Esophagus muscularis mucosa (tissue), 4 donors: Measurements from ENCODE around the gene ELK4. TPM values are rescaled to one million over a fixed set of nuclear protein-coding genes. Genes with fewer than 3 reads are reported as not detected.
A peak's percentile ranks its signal among the peaks of the same experiment; 100 is the strongest.

ENCODE experiments used
- DNase-seq: peaks from one replicate; pipeline ENCODE4 v3.0.0-alpha.2; 2017; ENCODE audit errors: extremely low spot score
- H3K27ac ChIP-seq, 4 donors: fragments of 200-600 bp; sonication (generic); replicated peaks in 1 of 4; 1 replicate in 3 of 4; 2 replicates in 1 of 4; pipeline ENCODE4 v1.5.1; 2016 to 2019; ENCODE audit warnings: mild to moderate bottlenecking in 1 of 4
- H3K27me3 ChIP-seq, 4 donors: fragments of 200-600 bp; sonication (generic); one replicate each; pipeline versions ENCODE4 v1.5.1 to v1.6.0; 2016 to 2019
- H3K36me3 ChIP-seq, 4 donors: fragments of 200-600 bp; sonication (generic); one replicate each; pipeline ENCODE4 v1.5.1; 2016 to 2019
- H3K4me1 ChIP-seq, 4 donors: fragments of 200-600 bp; sonication (generic); one replicate each; pipeline ENCODE4 v1.5.1; 2016 to 2019
- H3K4me3 ChIP-seq, 4 donors: fragments of 200-600 bp; sonication (generic); 1 replicate in 2 of 4; 2 replicates in 2 of 4; pipeline ENCODE4 v1.5.1; 2016 to 2019; ENCODE audit warnings: mild to moderate bottlenecking in 4 of 4, moderate library complexity in 1 of 4
- H3K9me3 ChIP-seq, 4 donors: fragments of 200-600 bp; sonication (generic); 1 replicate in 3 of 4; 2 replicates in 1 of 4; pipeline ENCODE4 v1.5.1; 2016 to 2019
- CTCF ChIP-seq, 3 experiments: fragments of 200-600 bp in 2 of 3; fragments of 450-650 bp in 1 of 3; sonication (generic) in 2 of 3; IDR thresholded peaks; one replicate each; pipeline ENCODE4 v1.5.1; 2017 to 2019; ENCODE audit warnings: antibody characterized with exemption in 3 of 3, mild to moderate bottlenecking in 2 of 3, moderate library complexity in 1 of 3
- EP300 ChIP-seq: sonication (generic); formaldehyde crosslinking; IDR thresholded peaks from one replicate; pipeline ENCODE4 v1.6.1; 2017; ENCODE audit warnings: antibody characterized with exemption
- POLR2A ChIP-seq: fragments of 450-650 bp; IDR thresholded peaks from one replicate; pipeline ENCODE4 v1.6.1; 2017; ENCODE audit warnings: antibody characterized with exemption, moderate library complexity, mild to moderate bottlenecking, low read depth
- POLR2AphosphoS5 ChIP-seq, 2 donors: sonication (generic); formaldehyde crosslinking; IDR thresholded peaks; one replicate each; pipeline ENCODE4 v1.6.1; 2017; ENCODE audit warnings: antibody characterized with exemption in 2 of 2
- WGBS: methylation state at CpG from one replicate; pipeline ENCODE4 v1.1.5; 2018; 5-methylcytosine and 5-hydroxymethylcytosine counted together
- intact Hi-C: fragments of 100-400 bp; cut with DNase I; formaldehyde crosslinking; loops from one replicate; pipeline ENCODE4 v1.15.1; 2023
- total RNA-seq, 4 donors: library from RNA; depleted of rRNA; stranded (reverse); fragments of >200 nt; gene quantifications; one replicate each; pipeline versions ENCODE4 v1.1.0 to v1.2.1, GENCODE V29; 2016

ELK4 gene
- total RNA-seq, 4 donors from 2014 or later = 18.7 to 23.2 (median 20.5) TPM

DNA sequence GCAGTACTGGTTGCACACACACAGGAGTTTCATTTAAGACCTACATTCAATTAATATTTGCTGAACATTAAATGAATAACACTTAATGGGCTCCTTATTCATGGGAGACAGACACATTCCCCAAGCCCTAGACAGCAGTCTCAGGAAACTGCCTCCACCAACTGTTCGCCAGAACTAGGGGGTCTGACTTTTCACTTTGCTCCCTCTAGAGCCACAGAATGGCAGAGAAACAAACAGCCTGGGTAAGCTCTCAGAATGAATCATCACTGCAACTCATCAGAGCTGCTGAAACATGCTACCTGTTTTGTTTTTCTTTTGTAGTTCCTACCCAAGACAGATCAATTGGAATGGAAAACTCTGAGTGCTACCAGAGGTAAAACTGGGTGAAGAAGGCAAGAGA, 31.7 kb downstream of the ELK4 start:
- H3K9me3 ChIP-seq = no peaks in the 10 kb centered on the region
- intact Hi-C loops = no loop called here
- H3K4me1 ChIP-seq = peaks cover 28 to 33% (median 32%) of the 10 kb centered on the region in 4 donors
- peaks cover 0 to 27% (median 7%) of the 10 kb centered on the region in 4 donors for H3K36me3 ChIP-seq
- peak overlapping the region; percentile 61 to 65 (median 64) for H3K27ac ChIP-seq
- H3K4me3 ChIP-seq = no peak overlapping the region
- DNase-seq = peak; percentile 4
- TF ChIP-seq EP300 (no peak), CTCF (IDR thresholded peaks at IDR 0.05) (no peak), POLR2AphosphoS5 (IDR thresholded peaks at IDR 0.05) (no peak), POLR2A (no peak)
- 83% methylated on average over 1 of the region's 1 CpG for WGBS
- no peaks in the 10 kb centered on the region for H3K27me3 ChIP-seq

DNA sequence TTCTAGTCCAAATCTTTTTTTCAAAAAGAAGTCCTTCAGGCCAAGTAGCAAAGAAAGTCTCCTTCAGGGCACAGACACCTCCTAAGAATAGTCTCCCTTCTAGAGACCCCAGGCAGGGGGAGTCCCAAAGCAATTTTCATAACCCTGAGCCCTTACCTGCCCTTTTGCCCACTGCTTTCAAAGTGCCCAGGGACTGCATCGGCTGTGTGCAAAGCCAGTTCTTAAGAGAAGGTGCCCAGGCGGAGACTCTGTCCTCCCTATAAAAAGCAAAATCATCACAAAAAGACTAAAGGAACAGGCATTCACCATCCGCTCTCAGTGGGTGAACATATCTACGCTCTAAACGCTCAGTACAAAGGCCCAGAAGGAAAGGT, 32.2 kb downstream of the ELK4 start:
- H3K9me3 ChIP-seq = no peaks in the 10 kb centered on the region
- 78% methylated on average over 4 of the region's 5 CpGs for WGBS
- no peaks in the 10 kb centered on the region for H3K27me3 ChIP-seq
- H3K4me1 ChIP-seq = peaks cover 28 to 33% (median 32%) of the 10 kb centered on the region in 4 donors
- peak overlapping the region in 3 of 4 donors; percentile 13 to 29 (median 23) for H3K4me3 ChIP-seq
- TF ChIP-seq POLR2AphosphoS5 (IDR thresholded peaks at IDR 0.05) (no peak), CTCF (IDR thresholded peaks at IDR 0.05) (no peak), POLR2A (no peak)
- peaks cover 0 to 23% (median 5%) of the 10 kb centered on the region in 4 donors for H3K36me3 ChIP-seq
- peak overlapping the region; percentile 61 to 65 (median 64) for H3K27ac ChIP-seq
- no peak for DNase-seq
- intact Hi-C loops = no loop called here

DNA sequence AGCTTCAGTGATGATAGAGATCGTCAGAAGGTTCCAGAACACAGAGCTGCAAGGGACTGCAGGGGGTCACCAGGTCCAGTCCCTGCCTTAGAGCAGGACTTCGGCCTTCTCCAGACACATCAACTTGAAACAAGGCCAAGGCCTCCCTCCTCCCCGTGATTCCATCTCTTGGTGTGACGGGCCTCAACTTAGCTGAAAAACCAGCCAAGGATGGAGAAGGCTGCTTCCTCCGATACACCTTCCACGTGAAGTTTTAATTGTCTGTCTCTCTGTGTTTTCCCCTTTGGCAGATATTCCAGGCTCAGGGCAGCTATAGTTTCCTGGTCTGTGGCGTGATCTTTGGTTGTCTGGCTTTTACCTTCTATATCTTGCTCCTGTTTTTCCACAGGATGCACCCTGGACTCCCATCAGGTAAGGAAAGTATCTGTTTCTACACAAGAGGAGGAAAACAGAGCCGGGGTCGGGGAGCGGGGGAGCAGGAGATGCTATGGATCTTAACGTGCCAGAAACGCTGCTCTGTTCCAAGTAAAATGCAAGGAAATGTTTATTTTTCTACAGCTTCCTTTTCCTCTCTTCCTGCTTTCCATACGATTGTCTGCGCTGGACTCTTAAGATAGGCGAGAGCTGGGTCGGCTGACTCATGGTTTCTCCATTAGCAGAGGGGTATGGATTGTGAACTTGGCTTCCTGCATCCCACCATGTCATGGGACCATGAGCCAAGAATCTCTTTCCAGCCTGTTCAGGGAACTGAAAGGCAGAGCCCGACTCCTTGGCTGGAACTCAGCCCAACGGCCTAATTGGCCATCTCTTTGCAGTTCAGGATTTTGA, 32.8 kb downstream of the ELK4 start:
- peaks cover 28 to 33% (median 32%) of the 10 kb centered on the region in 4 donors for H3K4me1 ChIP-seq
- no peak for TF ChIP-seq CTCF (IDR thresholded peaks at IDR 0.05)
- peak; percentile 43 to 61 for TF ChIP-seq POLR2AphosphoS5 (IDR thresholded peaks at IDR 0.05)
- no peaks in the 10 kb centered on the region for H3K27me3 ChIP-seq
- intact Hi-C loops = no loop called here
- peak overlapping the region in 3 of 4 donors; percentile 13 to 29 (median 23) for H3K4me3 ChIP-seq
- H3K36me3 ChIP-seq = peaks cover 0 to 17% (median 5%) of the 10 kb centered on the region in 4 donors
- DNase-seq = peak; percentile 92
- 27% methylated on average over 18 of the region's 18 CpGs for WGBS
- H3K27ac ChIP-seq = peak overlapping the region; percentile 61 to 65 (median 64)
- no peaks in the 10 kb centered on the region for H3K9me3 ChIP-seq

GRCh38 chr1:205597691-205598314, 34.0 kb downstream of the ELK4 start:
- Histone ChIP-seq H3K27ac (peak overlapping the region in 1 of 4 donors; percentile 64), H3K36me3 (peaks cover 0 to 14% (median 5%) of the 10 kb centered on the region in 4 donors), H3K4me1 (peaks cover 28 to 37% (median 34%) of the 10 kb centered on the region in 4 donors), H3K4me3 (no peak overlapping the region), H3K9me3 (no peaks in the 10 kb centered on the region), H3K27me3 (no peaks in the 10 kb centered on the region)
- intact Hi-C loops = no loop called here
- no peak for TF ChIP-seq POLR2A
- WGBS = 34% methylated on average over 8 of the region's 8 CpGs
- DNase-seq = peak; percentile 86

- Histone ChIP-seq H3K27ac (no peak overlapping the region), H3K4me1 (peaks cover 36 to 46% (median 43%) of the 10 kb centered on the region in 4 donors), H3K36me3 (peaks cover 0 to 10% (median 4%) of the 10 kb centered on the region in 4 donors), H3K9me3 (no peaks in the 10 kb centered on the region), H3K27me3 (no peaks in the 10 kb centered on the region), H3K4me3 (no peak overlapping the region)
- no peak for TF ChIP-seq EP300
- TF ChIP-seq POLR2AphosphoS5 (IDR thresholded peaks at IDR 0.05) = no peak
- TF ChIP-seq CTCF (IDR thresholded peaks at IDR 0.05) = no peak
- no peak for TF ChIP-seq POLR2A
- DNase-seq = peak; percentile 70
- intact Hi-C loops = no loop called here
- 96% methylated on average over 3 of the region's 3 CpGs for WGBS
Measured at GRCh38 chr1:205596876-205597275, 34.9 kb downstream of the ELK4 start.
